DOHH2 (cell line): ENCODE results near the gene RAB5A.

Experiments used
- H3F3A ChIP-seq: fragments of 200-600 bp; sonication (generic), shearing (Covaris generic); 2 replicates; pipeline ENCODE4 v1.6.0; 2016; ENCODE audit warnings: antibody characterized with exemption, mild to moderate bottlenecking; ENCODE audit not compliant: control insufficient read depth, insufficient read depth
- H3K27ac ChIP-seq: fragments of 200-600 bp; sonication (generic); 2 replicates; pipeline ENCODE4 v1.5.1; 2014; ENCODE audit warnings: low read depth, mild to moderate bottlenecking, low read length, moderate library complexity
- H3K27me3 ChIP-seq: fragments of 200-600 bp; sonication (generic); 2 replicates; pipeline ENCODE4 v1.6.1; 2014; ENCODE audit warnings: mild to moderate bottlenecking, low read length, mixed read lengths; ENCODE audit not compliant: control insufficient read depth
- H3K36me3 ChIP-seq: fragments of 200-600 bp; sonication (generic); 2 replicates; pipeline ENCODE4 v1.6.1; 2014; ENCODE audit warnings: mild to moderate bottlenecking, low read length, moderate library complexity, mixed read lengths; ENCODE audit not compliant: control insufficient read depth
- H3K4me1 ChIP-seq: fragments of 200-600 bp; sonication (generic); 2 replicates; pipeline ENCODE4 v1.6.1; 2014; ENCODE audit warnings: mild to moderate bottlenecking, low read length, mixed read lengths; ENCODE audit not compliant: control insufficient read depth
- H3K4me2 ChIP-seq: fragments of 200-600 bp; sonication (generic); 2 replicates; pipeline ENCODE4 v1.6.0; 2014; ENCODE audit warnings: mild to moderate bottlenecking, low read length, moderate library complexity
- H3K4me3 ChIP-seq: fragments of 200-600 bp; sonication (generic); 2 replicates; pipeline ENCODE4 v1.5.1; 2014; ENCODE audit warnings: mild to moderate bottlenecking, low read length, mixed read lengths
- H3K79me2 ChIP-seq: fragments of 200-600 bp; sonication (generic); 2 replicates; pipeline ENCODE4 v1.6.1; 2014; ENCODE audit warnings: mild to moderate bottlenecking, low read length, mixed read lengths; ENCODE audit not compliant: control insufficient read depth
- H3K9me2 ChIP-seq: fragments of 200-600 bp; sonication (generic); replicated peaks from 2 replicates; pipeline ENCODE4 v1.6.1; 2014; ENCODE audit warnings: mild to moderate bottlenecking, low read length, mixed read lengths; ENCODE audit not compliant: control insufficient read depth
- H3K9me3 ChIP-seq: fragments of 200-600 bp; sonication (generic); 2 replicates; pipeline ENCODE4 v1.6.1; 2014; ENCODE audit warnings: antibody characterized with exemption, low read length, mixed read lengths; ENCODE audit not compliant: control insufficient read depth, insufficient read depth
- H4K20me1 ChIP-seq: fragments of 200-600 bp; sonication (generic); 2 replicates; pipeline ENCODE4 v1.6.0; 2014; ENCODE audit warnings: low read depth, mild to moderate bottlenecking, antibody characterized with exemption, low read length, moderate library complexity; ENCODE audit not compliant: control insufficient read depth, insufficient read depth
- CTCF ChIP-seq: fragments of 200-600 bp; sonication (generic); IDR thresholded peaks from one replicate; pipeline ENCODE4 v1.5.1; 2014; ENCODE audit warnings: antibody characterized with exemption, mild to moderate bottlenecking, low read depth, low read length; ENCODE audit not compliant: poor library complexity, severe bottlenecking
- EZH2phosphoT487 ChIP-seq: fragments of 200-600 bp; sonication (generic); IDR thresholded peaks from 2 replicates; pipeline ENCODE4 v1.6.1; 2017; ENCODE audit warnings: borderline replicate concordance, mild to moderate bottlenecking, antibody characterized with exemption, low read length, moderate library complexity, mixed read lengths

RAB5A gene

GRCh38 chr3:19911452-19911851 is 35.4 kb upstream of the RAB5A start:
- no peaks in the 10 kb centered on the region for H3K27me3 ChIP-seq
- H3K4me2 ChIP-seq = no peak overlapping the region
- peaks cover 3% of the 10 kb centered on the region; the same call in 1 of the 2 replicates for H3K9me3 ChIP-seq
- TF ChIP-seq EZH2phosphoT487 = no peak
- TF ChIP-seq CTCF = no peak
- no peak overlapping the region for H3K27ac ChIP-seq
- H3K4me3 ChIP-seq = no peak overlapping the region
- no peaks in the 10 kb centered on the region for H3K4me1 ChIP-seq
- no peaks in the 10 kb centered on the region for H4K20me1 ChIP-seq
- no peaks in the 10 kb centered on the region for H3F3A ChIP-seq
- H3K9me2 ChIP-seq = no peaks in the 10 kb centered on the region
- H3K36me3 ChIP-seq = no peaks in the 10 kb centered on the region
- no peaks in the 10 kb centered on the region for H3K79me2 ChIP-seq

GRCh38 chr3:19917167-19917566 is 29.7 kb upstream of the RAB5A start:
- no peak overlapping the region for H3K4me3 ChIP-seq
- no peak overlapping the region for H3K4me2 ChIP-seq
- H3K36me3 ChIP-seq = no peaks in the 10 kb centered on the region
- H3K79me2 ChIP-seq = no peaks in the 10 kb centered on the region
- TF ChIP-seq EZH2phosphoT487 (no peak), CTCF (no peak)
- H3F3A ChIP-seq = no peaks in the 10 kb centered on the region
- no peak overlapping the region for H3K27ac ChIP-seq
- H4K20me1 ChIP-seq = no peaks in the 10 kb centered on the region
- peaks cover 3% of the 10 kb centered on the region; the same call in 1 of the 2 replicates for H3K9me3 ChIP-seq
- no peaks in the 10 kb centered on the region for H3K9me2 ChIP-seq
- peaks cover 4% of the 10 kb centered on the region; the same call in 1 of the 2 replicates for H3K27me3 ChIP-seq
- no peaks in the 10 kb centered on the region for H3K4me1 ChIP-seq

- Histone ChIP-seq H3K36me3 (no peaks in the 10 kb centered on the region), H3K9me3 (no peaks in the 10 kb centered on the region), H3K4me2 (no peak overlapping the region), H3K4me3 (no peak overlapping the region), H3K27me3 (peaks cover 4% of the 10 kb centered on the region; the same call in 1 of the 2 replicates), H3K79me2 (no peaks in the 10 kb centered on the region), H4K20me1 (no peaks in the 10 kb centered on the region), H3K27ac (no peak overlapping the region), H3F3A (no peaks in the 10 kb centered on the region), H3K4me1 (no peaks in the 10 kb centered on the region), H3K9me2 (no peaks in the 10 kb centered on the region)
- no peak for TF ChIP-seq EZH2phosphoT487
- no peak for TF ChIP-seq CTCF
Observed at GRCh38 chr3:19920401-19921080, 26.4 kb upstream of the RAB5A start.
